GM12875 (cell line): ENCODE results near the gene HIVEP3.

ENCODE experiments used
- H3K4me3 ChIP-seq: one replicate; pipeline ENCODE4 v1.5.1; 2011; ENCODE audit warnings: low read depth, low read length, control low read depth
- TF ChIP-seq, protein P1 (sequence below): IDR thresholded peaks from 2 replicates; pipeline ENCODE4 v1.5.1; 2011; ENCODE audit warnings: low read depth, mild to moderate bottlenecking, control low read depth, inconsistent platforms, low read length, moderate library complexity, borderline replicate concordance; ENCODE audit not compliant: insufficient read depth

HIVEP3 gene

GRCh38 chr1:41682845-41683625 lies 235.7 kb downstream of the HIVEP3 start:
- TF ChIP-seq, protein P1, sequence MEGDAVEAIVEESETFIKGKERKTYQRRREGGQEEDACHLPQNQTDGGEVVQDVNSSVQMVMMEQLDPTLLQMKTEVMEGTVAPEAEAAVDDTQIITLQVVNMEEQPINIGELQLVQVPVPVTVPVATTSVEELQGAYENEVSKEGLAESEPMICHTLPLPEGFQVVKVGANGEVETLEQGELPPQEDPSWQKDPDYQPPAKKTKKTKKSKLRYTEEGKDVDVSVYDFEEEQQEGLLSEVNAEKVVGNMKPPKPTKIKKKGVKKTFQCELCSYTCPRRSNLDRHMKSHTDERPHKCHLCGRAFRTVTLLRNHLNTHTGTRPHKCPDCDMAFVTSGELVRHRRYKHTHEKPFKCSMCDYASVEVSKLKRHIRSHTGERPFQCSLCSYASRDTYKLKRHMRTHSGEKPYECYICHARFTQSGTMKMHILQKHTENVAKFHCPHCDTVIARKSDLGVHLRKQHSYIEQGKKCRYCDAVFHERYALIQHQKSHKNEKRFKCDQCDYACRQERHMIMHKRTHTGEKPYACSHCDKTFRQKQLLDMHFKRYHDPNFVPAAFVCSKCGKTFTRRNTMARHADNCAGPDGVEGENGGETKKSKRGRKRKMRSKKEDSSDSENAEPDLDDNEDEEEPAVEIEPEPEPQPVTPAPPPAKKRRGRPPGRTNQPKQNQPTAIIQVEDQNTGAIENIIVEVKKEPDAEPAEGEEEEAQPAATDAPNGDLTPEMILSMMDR = no peak
- no peak overlapping the region for H3K4me3 ChIP-seq

DNA sequence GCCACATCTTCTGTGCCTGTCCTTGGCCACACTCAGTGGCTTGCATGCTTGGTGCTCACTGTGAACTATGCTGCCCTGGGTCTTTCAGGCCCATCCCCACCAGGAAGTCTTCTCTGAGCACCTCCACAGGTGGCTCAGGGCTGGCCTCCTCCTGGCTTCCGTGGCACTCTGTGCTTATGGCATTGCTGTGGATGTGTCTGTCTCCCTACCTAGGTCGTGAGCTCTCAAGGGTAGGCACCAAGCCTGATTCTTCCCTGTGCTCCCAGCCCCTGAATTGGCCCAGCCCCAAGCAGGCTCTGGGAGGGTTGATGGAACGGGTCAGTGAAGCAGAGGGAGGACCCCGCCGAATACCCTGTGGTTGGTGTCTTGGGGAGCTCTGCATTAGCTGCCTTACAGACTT lies 236.6 kb downstream of the HIVEP3 start:
- TF ChIP-seq, protein P1 = no peak
- no peak overlapping the region for H3K4me3 ChIP-seq

DNA sequence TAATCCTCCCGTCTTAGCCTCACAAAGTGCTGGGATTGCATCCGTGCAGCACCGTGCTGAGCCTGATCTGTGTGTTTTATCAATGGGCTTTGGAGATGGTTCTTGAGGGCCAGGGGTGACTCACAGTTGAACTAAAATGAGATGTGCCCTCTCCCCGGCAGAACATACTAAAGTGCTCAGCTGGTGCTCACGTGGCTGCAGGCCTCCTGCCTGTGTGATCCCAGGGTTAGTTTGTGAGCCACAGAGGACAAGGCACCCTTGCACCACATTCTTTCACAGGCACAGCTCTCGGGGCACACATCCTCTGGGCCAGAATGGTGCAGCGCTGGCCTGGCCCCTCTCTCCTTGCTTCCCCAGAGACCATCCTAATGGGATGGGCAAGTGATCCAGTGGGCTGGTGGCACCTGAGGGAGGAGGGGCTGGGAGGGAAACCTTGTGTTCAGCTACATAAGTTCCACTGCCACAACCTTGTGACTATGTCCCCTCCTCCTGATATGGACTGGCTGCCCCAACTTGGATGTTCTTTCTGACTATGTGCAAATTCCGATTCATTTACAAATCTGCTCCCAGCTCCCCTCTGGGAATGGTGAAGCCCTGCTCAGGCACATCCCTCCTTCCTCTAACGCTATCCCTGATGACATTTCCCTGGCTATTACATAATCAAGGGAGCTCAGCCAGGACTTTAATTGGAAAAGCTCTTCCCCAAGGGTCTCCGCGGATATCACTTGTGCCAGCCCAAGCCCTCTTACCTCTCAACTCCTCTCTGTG lies 237.2 kb downstream of the HIVEP3 start:
- H3K4me3 ChIP-seq = no peak overlapping the region
- TF ChIP-seq, protein P1 = no peak

- TF ChIP-seq, protein P1 = no peak
- no peak overlapping the region for H3K4me3 ChIP-seq
Measured at GRCh38 chr1:41679994-41680393, 238.7 kb downstream of the HIVEP3 start.

- H3K4me3 ChIP-seq = no peak overlapping the region
- TF ChIP-seq, protein P1 = no peak
Measured at GRCh38 chr1:41679531-41679930, 239.2 kb downstream of the HIVEP3 start.

GRCh38 chr1:41678111-41678878 lies 240.4 kb downstream of the HIVEP3 start:
- TF ChIP-seq, protein P1 = no peak

GRCh38 chr1:41677620-41678019 lies 241.1 kb downstream of the HIVEP3 start:
- H3K4me3 ChIP-seq = no peak overlapping the region
- TF ChIP-seq, protein P1 = no peak

More at GRCh38 chr1:41678111-41678878, 240.4 kb downstream of the HIVEP3 start:
- H3K4me3 ChIP-seq = no peak overlapping the region
